GM21528 (cell line): ENCODE measurements around the gene LRRC8C.

ENCODE experiments used
- ATAC-seq: cut with Tn5 transposase; IDR thresholded peaks from one replicate; pipeline ENCODE4 v1.9.1; 2021; ENCODE audit warnings: mild to moderate bottlenecking, moderate library complexity; ENCODE audit not compliant: unreplicated experiment, low FRiP score

LRRC8C gene

DNA sequence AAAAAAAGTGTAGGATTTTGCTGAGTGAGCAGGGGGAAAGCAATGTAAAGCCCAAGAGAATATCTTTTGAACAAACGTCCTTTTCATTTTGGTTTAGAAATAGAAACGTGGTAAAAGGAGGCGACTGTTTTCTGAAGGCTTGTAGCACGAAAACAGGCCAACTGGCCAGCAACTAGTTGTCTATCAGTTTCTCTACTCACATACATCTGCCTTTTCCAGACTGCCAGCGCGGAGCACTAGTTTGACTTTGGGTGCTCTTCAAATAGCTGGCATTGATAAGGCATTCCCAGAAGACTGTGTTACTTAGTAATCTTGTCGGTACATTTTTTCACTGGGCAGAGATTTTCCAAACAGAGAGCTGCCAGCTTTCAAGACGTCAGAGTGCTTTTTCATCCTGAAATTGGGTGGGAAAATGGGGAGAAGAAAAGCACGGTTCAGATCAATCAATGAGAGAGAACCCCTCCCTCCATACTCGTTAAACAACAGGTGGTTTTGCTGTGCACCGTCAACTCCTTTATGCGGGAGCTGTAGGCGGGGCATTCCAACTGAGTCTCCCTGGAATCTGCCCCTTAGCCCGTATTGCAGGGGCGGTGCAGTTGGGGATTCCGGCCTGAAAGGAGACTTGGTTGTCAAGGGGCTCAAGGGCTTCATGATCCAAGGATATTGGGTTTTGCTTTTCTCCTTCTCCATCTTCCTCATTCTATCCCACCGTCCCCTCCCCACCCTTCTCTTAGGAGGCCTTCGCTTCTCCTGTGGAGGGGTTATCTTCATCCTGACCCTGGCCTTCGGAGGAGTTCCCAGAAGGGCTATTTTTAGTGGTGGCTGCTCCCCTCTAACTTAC, 884 bp upstream of the LRRC8C start:
- no peak for ATAC-seq

DNA sequence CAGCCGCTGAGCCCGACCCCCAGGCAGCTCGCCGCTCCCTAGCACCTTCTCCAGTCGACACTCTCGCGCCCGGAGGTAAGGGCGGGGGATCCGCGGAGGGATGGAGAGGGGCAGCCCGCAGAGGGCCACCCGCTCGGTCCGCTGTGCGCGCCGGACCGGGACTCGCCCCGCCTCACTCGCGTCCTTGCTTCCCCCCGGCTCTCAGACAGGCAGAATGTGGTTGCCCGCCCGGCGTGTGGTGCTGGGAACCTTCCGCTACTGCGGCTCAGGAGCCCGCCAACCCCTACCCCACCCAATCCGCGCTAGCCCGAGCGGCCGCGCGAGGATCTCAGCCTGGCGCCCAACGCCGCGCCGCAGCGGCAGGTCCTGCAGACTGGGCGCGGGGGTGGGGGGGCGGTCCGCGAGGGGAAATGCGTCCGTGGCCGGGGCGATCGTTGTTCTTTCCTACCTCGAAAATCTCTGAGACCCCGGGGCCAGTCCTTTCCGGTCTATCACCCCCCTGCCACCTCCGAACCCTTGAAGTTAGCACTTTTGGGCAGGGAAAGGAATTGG, 404 bp downstream of the LRRC8C start:
- ATAC-seq, result peak; percentile 63

DNA sequence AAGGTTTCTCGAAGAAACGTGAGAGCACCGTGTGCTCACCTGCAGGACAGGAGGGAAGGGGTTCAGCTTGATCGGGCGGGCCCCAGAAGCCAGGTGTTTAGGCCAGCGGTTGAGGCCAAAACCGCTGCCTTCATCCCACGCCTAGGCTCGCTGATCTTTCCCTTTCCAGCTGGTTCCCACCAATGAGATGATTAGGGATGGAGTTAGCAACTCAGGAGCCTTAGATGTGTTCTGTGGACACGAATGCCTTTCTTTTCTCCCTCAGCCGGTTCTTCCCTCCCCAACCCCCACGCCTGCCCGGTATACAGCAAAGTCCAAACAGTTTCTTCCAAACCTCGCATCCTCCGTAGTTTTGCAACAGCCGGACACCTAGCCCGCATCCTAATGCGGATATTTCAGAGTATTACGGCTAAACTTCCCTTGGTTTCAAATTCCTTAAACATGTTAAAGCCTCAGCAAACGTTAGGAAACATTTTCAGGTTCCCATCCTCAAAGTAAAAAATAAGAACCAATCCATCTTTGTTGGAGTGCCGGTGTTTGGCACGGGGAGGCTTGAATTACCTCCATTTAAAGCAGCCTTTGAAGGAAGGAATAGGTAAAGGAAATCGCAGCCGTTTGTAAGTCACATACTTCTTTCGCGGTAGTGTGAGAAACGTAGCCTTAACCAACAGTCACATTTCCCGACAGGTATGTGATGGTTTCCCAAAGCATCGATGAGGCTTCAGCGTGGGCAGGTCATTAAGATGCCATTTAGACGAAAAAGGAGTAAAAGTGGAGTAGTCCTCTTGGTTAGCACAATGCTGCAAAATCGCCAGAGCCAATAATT, 1.1 kb downstream of the LRRC8C start:
- no peak for ATAC-seq

DNA sequence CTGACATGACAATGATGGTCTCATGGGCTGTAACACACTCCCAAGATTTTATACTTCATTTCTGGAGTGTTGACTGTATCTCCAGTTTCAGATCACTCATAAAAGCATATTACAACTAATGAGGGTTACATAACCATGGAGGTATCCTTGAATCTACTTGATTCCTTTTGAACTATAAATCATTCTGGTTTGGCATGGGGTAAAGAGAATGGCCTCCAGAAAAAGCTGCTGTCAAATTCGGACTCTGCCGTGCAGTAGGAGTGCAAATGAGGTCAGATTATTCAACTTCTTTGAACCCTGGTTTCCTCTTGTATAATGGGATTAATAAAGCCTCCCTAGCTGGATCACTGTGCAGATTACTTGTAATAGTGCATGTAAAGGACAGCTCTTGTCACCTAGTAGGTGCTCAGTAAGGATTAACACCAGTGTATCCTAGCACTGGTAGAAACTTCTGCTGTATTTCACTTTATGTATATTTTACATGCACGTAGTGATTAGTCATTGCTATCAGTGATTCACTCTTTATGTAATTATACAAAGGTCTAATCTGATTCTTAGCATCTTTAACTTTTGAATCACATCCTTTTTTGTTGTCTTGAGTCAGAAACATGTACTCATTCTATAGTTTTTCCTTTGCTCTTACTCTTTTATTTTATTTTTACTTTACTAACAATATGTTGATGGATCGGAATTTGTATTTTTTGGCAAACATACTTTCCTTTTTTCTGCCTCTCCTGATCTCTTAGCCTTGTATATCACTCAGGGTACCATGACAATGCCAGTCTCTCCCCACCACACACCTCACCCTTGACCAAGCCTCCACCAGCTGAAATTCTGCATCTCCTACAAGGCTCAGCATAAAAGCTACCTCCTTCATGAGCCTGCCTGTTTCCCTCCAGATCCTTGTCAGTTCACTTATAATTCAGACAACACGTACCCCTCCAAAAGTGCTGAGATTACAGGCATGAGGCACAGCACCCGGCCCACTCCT, 3.2 kb downstream of the LRRC8C start:
- ATAC-seq, result no peak

DNA sequence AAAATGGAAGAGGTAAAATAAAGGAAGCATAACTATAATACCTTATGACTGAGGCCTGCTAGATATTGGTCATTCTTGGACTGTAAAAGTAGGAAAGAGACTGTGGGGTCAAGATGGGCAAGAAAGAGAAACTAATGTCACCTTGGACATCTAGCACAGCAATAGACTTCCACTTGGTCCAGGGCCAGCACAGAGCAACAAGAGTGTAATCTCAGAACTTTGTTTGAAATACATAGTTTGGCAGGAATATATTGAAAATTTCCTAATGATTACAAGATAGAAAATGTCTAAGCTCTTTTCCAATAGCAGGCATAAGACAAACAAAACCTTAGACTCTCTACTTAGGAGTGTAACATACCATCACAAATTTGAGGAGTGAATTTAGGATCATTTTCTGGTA, 4.6 kb downstream of the LRRC8C start:
- ATAC-seq, result no peak

DNA sequence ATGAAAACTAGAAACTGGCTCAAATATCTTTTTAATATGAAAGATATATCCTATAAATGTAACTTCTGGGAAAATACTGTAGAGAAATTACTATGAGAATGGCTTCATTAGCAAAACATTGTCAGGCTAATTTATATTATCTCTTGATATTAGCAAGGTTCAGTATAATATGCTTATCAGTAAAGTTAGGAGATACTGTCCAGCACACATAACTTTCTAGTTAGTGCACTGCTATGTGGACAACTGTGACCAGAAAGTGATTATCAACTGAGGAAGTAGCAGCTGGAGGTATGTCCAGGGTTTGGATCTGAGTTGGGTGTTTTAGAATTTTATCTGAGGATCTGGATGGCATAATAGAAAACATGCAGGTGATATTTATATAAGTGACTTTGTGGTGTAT, 7.5 kb downstream of the LRRC8C start:
- ATAC-seq, result no peak

DNA sequence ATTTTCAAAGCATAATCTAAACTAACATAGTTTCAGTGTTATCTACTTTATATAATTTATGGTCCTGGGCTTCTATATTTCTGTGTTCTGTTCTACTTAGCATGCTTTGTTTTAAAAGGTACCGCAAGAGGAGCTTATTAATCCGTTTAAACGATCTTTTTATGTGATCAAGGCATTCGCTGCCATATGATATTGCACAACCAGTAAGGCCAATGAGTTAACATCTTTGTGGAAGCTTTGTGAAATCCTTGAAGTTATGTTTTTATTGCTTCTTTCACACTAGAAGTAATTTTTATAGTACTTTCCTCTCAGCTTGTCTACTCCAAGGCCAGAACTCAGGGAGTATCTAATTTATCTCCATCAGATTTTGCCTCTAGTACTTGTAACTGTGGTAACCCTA, 8.9 kb downstream of the LRRC8C start:
- ATAC-seq, result no peak

DNA sequence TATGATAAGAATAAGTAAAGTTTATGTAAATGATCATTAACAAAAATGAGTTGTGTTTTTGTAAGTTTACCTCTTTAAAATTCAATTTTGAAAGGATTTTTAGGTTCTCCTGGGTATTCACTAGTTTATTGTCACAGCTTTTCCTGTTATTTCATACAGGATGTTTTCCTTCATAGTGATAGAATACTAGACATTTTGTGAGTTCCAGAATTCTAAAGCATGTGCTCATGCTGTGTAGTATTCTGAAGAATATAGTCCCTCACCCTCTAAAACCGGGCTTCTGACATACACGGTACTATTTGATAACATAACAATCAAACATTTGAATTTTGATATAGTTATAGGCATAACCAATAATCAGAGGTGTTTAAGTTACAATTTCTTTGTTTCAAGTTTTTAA, 10.7 kb downstream of the LRRC8C start:
- ATAC-seq, result no peak

DNA sequence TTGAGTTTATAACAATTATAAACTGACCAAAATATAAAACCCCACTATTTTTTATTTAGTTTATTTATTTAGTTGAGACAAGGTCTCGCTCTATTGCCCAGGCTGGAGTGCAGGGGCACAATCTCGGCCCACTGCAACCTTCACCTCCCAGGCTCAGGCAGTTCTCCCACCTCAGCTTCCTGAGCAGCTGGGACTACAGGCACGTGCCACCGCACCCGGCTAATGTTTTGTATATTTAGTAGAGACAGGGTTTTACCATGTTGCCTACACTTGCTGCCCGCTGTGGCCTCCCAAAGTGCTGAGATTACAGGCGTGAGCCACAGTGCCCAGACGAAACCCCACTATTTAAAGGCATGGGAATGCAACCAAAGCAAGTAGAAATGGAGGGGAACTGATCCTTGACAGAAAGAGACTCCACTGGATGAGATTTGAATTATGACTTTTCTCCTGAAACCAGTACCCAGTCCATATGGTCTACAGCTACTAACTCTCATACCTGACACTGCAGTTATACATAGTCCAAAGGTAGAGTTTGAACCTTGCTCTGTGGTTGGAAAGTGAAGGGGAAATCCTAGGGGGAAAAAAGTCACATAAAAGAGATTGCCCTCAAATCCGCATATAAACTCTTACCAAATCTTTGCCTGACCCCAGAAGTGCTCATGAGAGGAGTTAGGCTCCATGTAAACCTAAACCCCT, 11.3 kb downstream of the LRRC8C start:
- no peak for ATAC-seq

DNA sequence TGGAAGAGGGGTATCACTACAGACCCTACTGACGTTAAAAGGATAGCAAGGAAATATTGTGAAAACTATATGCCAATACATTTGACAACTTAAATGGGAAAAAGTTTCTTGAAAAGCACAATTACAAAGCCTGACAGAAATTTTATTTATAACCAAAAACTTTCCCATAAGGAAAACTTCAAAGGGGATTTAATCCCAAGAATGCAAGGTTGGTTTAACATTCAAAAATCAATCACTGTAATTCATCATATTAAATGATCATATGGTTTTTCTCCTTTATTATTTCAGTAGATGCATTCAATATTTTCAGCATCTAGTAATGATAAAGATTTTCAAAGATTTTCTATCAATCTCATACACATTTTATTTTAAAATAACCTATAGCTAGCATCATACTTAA, 13.3 kb downstream of the LRRC8C start:
- ATAC-seq, result no peak

DNA sequence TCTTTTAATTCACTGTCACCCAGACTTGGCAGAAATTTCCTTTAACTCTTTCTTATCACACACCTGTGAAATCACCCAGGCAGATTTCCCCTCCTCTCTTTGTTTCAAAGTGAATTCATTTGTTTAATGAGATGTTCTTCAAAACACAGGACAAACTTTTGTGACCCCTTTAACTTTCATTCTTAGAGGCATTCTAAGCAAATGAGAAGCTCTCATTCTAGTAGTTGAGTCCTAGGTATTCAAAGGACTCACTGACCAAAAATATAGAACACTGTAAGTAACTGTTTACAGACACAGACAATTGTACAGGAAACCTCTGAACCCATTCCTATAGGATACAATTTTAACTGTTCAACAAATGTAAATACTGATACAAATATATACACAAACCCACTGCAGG, 16.9 kb downstream of the LRRC8C start:
- ATAC-seq, result no peak

DNA sequence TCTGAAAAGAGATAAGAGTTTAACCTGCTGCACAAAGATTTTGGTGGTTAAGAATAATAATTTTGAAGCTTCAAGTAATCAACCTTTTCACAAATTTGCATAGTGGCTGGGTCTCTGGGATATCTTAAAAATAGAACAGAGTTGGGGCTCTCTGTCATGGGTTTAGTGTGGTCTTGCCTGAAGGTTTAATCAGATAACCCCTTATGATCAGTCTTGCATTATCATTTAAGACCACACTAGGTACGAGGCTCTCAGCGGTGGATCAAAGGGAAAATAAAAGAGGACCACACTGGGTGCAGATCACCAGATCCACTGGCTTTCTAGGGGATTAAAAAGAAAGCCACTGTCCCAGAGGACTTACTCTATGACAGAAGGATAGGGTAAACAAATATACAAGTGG, 19.5 kb downstream of the LRRC8C start:
- ATAC-seq, result no peak

DNA sequence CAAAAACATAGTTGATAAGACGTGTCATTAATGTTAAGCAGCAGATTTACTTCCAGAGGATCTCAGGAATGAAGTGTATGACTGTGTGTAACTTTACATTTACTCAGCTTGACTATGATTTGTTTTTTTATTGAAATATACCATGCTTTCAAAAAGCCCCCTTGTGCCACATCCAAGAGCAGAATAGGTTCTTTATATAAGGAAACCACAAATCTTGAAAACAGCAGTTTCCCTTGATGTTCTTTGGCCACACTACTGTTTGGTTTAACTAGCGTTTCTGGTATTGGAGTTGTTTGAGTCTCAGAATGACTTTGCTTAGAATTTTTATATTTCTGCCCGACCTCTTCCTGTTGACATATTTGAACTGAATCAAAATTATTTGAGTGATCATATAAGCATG, 25.0 kb downstream of the LRRC8C start:
- no peak for ATAC-seq

DNA sequence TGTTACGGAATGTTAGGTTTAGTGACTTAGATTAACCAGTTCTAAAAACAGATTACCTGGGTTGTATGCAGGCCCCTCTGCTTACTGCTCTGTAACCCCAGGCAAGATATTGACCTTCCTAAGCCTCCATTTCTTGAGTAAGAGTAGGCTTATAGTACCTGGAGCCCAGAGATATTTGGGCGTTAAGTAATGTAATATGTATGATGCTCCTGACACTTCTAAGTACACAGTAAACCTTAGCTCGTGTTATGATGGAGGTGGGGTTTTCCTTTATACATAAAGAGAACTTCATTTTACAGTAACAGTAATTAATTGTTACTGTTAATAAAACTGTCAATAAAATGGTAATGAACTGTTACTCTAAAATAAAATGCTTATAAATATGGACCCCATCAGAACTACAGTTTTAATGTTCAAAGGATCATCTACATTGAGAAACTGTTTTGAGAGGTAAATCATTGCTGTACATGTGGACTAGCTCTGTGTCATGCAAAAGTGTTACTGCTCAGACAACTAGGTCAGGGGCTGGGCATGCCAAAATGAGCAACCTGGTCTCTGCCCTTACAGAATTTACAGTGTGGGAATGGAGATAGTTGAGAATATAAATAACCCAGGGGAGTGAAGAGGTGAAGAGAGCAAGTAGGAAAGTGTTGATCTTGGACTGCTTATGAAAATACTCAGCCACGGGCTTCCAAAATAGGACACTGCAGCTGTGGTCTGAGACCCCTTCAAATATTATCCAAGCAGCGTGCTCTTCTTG, 26.6 kb downstream of the LRRC8C start:
- no peak for ATAC-seq

DNA sequence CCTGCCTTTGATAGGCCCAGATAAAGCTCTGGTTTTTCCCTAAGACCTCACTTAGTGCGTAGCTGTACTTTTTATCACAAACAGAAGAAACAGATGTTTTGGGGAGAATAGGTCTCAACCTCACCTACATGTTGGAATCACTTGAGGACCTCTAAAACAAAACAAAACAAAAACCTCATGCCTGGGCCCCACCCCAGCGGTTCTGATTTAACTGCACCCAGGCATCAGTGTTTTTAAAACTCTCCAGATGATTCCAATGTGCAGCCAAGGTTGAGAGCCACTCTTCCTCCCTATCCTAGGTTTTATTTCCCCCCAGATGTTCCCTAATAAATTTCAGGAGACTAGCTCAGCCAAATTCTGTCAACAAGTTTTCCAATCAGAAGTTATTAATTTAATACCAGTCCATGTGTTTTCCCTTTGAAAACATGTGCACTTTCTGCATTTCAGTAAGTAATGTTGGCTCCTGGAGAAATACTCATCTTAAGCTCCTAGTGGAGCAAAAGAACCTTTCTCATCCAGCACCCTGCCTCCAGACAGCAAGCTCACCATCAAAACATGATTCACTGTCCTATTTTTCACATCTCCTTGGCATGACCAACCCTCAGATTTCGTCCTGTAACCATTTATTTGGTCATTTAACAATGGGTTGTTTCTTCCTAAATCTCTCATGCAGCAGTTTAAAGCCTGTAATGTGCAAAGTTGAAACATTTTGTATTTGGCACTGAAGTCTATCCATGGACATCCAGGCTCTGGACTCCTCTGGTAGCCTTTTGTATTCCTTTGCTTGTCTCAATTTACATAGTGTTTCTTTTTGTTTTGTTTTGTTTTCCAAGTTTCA, 27.5 kb downstream of the LRRC8C start:
- ATAC-seq, result no peak

DNA sequence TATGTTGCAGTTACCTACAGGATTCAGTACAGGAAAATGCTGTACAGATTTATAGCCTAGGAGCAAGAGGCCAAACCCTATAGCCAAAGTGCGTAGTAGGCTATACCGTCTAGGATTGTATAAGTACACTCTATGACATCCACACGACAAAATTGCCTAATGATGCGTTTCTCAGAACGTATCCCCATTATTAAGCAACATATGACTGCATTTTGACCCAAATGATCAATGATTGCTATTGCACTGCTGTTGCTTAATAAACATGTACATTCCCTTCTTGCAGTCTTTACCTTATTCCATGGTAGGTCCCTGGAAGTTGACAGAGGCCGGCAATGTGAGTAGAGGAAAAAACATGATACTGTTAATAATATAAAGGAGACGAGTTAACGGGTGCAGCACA, 33.0 kb downstream of the LRRC8C start:
- ATAC-seq, result no peak

DNA sequence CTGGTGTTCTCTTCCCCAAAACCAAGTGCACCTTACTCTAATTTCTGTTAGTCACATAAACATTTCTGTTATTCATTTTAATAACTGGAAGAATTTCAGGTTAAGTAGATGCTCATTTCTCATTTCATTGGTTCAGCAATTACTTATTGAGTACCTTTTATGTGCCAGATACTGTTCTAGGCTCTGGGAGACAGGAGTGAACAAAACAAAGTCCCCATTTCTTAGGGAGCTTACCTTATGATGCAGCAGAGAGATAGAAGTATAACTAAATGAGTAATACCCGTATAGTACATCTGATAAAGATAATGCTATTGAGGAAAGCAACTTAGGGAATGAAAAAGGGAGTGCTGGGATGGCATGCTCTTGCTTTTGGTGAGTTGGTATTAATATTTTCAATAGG, 33.7 kb downstream of the LRRC8C start:
- no peak for ATAC-seq

DNA sequence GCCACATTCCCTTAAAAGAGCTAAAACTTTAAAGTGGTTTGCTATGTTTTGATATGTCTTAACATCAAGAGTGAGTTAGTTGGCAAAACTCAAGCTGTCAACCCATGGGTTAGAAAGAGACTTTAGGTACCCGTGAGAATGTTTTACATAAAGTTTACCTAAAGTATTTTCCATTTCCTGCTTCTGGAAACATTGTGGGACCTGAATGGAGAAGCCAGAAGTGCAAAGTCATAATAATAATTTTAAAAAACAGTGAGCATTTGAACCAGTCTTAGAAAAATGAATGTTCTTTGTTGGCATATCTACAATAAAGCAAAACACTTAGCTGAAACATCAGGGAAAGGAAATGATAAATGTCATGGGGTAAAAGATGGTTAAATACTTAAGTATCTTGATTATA, 34.8 kb downstream of the LRRC8C start:
- ATAC-seq, result no peak
